Endothelial cell of umbilical vein (primary cell): ENCODE data around the gene POLR2E.

Experiments
- CTCF ChIP-seq, 2 donors: IDR thresholded peaks; 1 replicate in 1 of 2; 2 replicates in 1 of 2; pipeline ENCODE4 v1.5.1; 2011; ENCODE audit warnings: low read length in 2 of 2, mild to moderate bottlenecking in 2 of 2, moderate library complexity in 2 of 2, control low read depth in 1 of 2, inconsistent platforms in 1 of 2, low read depth in 1 of 2; ENCODE audit not compliant: insufficient read depth in 1 of 2; ENCODE audit errors: extremely low read depth in 1 of 2
- EZH2 ChIP-seq: IDR thresholded peaks from 2 replicates; pipeline ENCODE4 v1.6.1; 2012; ENCODE audit warnings: borderline replicate concordance, low read depth, mild to moderate bottlenecking, moderate library complexity, low read length, inconsistent platforms; ENCODE audit not compliant: severe bottlenecking
- JUN ChIP-seq: IDR thresholded peaks from 2 replicates; pipeline ENCODE4 v1.6.1; 2011; ENCODE audit warnings: borderline replicate concordance, low read depth; ENCODE audit not compliant: insufficient read length, insufficient read depth
- POLR2AphosphoS5 ChIP-seq: IDR thresholded peaks from 2 replicates; pipeline ENCODE4 v1.6.1; 2012; ENCODE audit warnings: low read depth, mild to moderate bottlenecking, control low read depth, low read length, moderate library complexity; ENCODE audit not compliant: insufficient read depth

GRCh38 chr19:1062387-1063029, 32.7 kb downstream of the POLR2E start:
- TF ChIP-seq JUN, result no peak
- no peak for TF ChIP-seq EZH2
- no peak for TF ChIP-seq POLR2AphosphoS5
- TF ChIP-seq CTCF (IDR thresholded peaks at IDR 0.05; ENCODE audit: extremely low read depth in 1 of 2, insufficient read depth in 1 of 2, low read depth in 1 of 2, low read length in 2 of 2), result no peak
